Upper lobe of left lung (tissue), 6 donors: ENCODE data around the gene C19orf25. TPM values are rescaled to one million over a fixed set of nuclear protein-coding genes. Genes with fewer than 3 reads are reported as not detected.
"Not testable (repeated sequence)": the region's sequence is repeated elsewhere in the genome, so short reads cannot be mapped to it uniquely, and the experiment has no call there.

Experiments used
- ATAC-seq, 2 donors: fragments of 200-7000 bp; cut with Tn5 transposase; one replicate each; pipeline ENCODE4 v1.9.1; 2022; ENCODE audit warnings: mild to moderate bottlenecking in 2 of 2, moderate library complexity in 2 of 2; ENCODE audit not compliant: low FRiP score in 2 of 2
- DNase-seq, 2 donors: peaks; one replicate each; pipeline ENCODE4 v3.0.0-alpha.2; 2019 to 2020
- H3K27ac ChIP-seq, 4 donors: fragments of 200-600 bp; sonication (generic); one replicate each; pipeline ENCODE4 v1.5.1; 2016 to 2019
- H3K27me3 ChIP-seq, 4 donors: fragments of 200-600 bp; sonication (generic); one replicate each; pipeline ENCODE4 v1.5.1; 2017 to 2019
- H3K36me3 ChIP-seq, 4 donors: fragments of 200-600 bp; sonication (generic); one replicate each; pipeline ENCODE4 v1.5.1; 2016 to 2019
- H3K4me1 ChIP-seq, 4 donors: fragments of 200-600 bp; sonication (generic); one replicate each; pipeline ENCODE4 v1.5.1; 2018 to 2019
- H3K4me3 ChIP-seq, 4 donors: fragments of 200-600 bp; sonication (generic); one replicate each; pipeline ENCODE4 v1.5.1; 2017 to 2019; ENCODE audit warnings: mild to moderate bottlenecking in 2 of 4, moderate library complexity in 1 of 4
- H3K9me3 ChIP-seq, 4 donors: fragments of 200-600 bp; sonication (generic); one replicate each; pipeline ENCODE4 v1.5.1; 2018 to 2019
- EP300 ChIP-seq, 4 donors: sonication (generic); formaldehyde crosslinking; IDR thresholded peaks; one replicate each; pipeline ENCODE4 v1.5.1; 2017; ENCODE audit warnings: antibody characterized with exemption in 4 of 4, control low read depth in 2 of 4
- POLR2A ChIP-seq, 4 donors: fragments of 450-650 bp; IDR thresholded peaks; one replicate each; pipeline ENCODE4 v1.5.1; 2016 to 2017; ENCODE audit warnings: antibody characterized with exemption in 4 of 4, mild to moderate bottlenecking in 2 of 4
- POLR2AphosphoS5 ChIP-seq, 2 donors: sonication (generic); formaldehyde crosslinking; IDR thresholded peaks; one replicate each; pipeline ENCODE4 v1.5.1; 2017; ENCODE audit warnings: antibody characterized with exemption in 2 of 2
- WGBS, 2 donors: methylation state at CpG; one replicate each; pipeline ENCODE4 v1.1.5; 2017 to 2018; 5-methylcytosine and 5-hydroxymethylcytosine counted together
- total RNA-seq, 6 donors: library from RNA; depleted of rRNA in 4 of 6; stranded (reverse); fragments of >200 nt in 4 of 6; gene quantifications; one replicate each; pipeline versions ENCODE4 v1.1.0 to v1.2.1, GENCODE V29; 2016 to 2021
- TF ChIP-seq, protein P1 (sequence below), 6 experiments: fragments of 450-650 bp in 4 of 6; fragments of 200-600 bp in 2 of 6; sonication (generic) in 2 of 6; IDR thresholded peaks; one replicate each; pipeline ENCODE4 v1.5.1; 2016 to 2019; ENCODE audit warnings: antibody characterized with exemption in 6 of 6
- donor health status: DM: no; HTN: no; CAD: no; lungs with moderate emphysema.
- donor health status: DM: no; HTN: yes; CAD: no; lungs with severe emphysema.

The C19orf25 gene
- total RNA-seq, 6 donors from 2014 or later = 27.2 to 82.8 (median 37.5) TPM

DNA sequence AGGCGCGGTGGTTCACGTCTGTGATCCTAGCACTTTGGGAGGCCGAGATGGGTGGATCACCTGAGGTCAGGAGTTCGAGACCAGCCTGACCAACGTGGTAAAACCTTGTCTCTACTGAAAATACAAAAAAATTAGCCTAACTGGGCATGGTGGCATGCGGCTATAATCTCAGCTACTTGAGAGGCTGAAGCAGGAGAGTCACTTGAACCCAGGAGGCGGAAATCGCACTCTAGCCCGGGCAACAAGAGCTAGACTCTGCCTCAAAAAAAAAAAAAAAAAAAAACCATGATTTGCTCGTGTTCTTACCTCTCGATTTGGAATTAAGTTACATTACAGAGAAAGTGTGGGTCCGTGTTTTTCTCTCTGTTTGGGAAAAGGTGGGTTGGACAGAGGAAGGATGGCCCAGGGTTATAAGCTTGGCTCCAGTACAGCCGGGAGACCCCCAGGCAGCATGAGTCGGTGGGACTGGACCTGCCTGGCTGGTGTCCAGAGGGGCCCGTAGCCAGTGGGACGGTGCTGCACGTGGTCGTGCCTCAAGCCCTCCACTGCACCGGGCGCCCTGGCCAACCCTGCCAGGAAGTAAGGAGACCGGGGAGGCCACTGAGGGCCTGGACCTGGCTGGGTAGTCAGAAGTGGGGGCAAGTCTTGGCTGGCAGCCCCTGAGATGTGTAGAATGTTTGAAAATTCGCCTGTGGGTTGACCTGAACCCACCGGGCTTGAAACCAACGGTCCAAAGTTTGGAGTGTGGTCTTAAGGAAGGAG, 37.2 kb downstream of the C19orf25 start:
- H3K4me3 ChIP-seq = no peak overlapping the region
- DNase-seq = peak in 1 of 2 donors; percentile 64
- WGBS, 2 donors = 87 to 88% methylated on average over 23 to 25 of the region's 25 CpGs
- H3K36me3 ChIP-seq = peaks cover 21 to 37% (median 30%) of the 10 kb centered on the region in 4 donors
- peaks cover 0 to 17% (median 13%) of the 10 kb centered on the region in 4 donors for H3K27me3 ChIP-seq
- no peak overlapping the region for H3K27ac ChIP-seq
- ATAC-seq = no peak
- H3K4me1 ChIP-seq = peaks cover 37 to 53% (median 45%) of the 10 kb centered on the region in 4 donors
- no peak for TF ChIP-seq POLR2AphosphoS5 (IDR thresholded peaks at IDR 0.05)
- no peak for TF ChIP-seq EP300 (IDR thresholded peaks at IDR 0.05)
- no peak for TF ChIP-seq POLR2A (IDR thresholded peaks at IDR 0.05)
- TF ChIP-seq, protein P1, sequence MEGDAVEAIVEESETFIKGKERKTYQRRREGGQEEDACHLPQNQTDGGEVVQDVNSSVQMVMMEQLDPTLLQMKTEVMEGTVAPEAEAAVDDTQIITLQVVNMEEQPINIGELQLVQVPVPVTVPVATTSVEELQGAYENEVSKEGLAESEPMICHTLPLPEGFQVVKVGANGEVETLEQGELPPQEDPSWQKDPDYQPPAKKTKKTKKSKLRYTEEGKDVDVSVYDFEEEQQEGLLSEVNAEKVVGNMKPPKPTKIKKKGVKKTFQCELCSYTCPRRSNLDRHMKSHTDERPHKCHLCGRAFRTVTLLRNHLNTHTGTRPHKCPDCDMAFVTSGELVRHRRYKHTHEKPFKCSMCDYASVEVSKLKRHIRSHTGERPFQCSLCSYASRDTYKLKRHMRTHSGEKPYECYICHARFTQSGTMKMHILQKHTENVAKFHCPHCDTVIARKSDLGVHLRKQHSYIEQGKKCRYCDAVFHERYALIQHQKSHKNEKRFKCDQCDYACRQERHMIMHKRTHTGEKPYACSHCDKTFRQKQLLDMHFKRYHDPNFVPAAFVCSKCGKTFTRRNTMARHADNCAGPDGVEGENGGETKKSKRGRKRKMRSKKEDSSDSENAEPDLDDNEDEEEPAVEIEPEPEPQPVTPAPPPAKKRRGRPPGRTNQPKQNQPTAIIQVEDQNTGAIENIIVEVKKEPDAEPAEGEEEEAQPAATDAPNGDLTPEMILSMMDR (IDR thresholded peaks at IDR 0.05) = no peak
- no peaks in the 10 kb centered on the region for H3K9me3 ChIP-seq

DNA sequence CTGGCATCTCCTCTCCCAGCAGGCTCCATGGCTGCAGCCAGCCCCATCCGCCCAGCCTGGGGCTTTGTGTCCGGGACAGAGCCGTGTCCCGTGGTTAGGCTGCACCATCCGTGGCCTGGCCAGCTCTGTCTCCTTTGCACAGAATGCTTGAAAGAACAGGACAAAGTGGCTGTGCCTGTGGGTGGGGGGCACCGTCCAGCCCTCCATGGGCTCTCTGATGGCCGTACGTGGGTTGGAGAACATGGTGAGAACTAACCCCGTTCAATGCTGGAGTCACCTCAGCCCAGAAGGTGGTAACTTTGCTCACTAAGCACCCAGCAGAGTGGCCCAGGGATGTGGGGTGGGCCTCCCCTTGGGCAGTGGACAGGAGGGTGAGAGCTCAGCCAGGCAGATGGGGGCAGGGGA, 38.0 kb downstream of the C19orf25 start:
- WGBS, 2 donors = 89% methylated on average over 9 of the region's 9 CpGs
- peak in 1 of 2 donors; percentile 55 for DNase-seq
- Histone ChIP-seq H3K27me3 (peaks cover 0 to 9% (median 4%) of the 10 kb centered on the region in 4 donors), H3K4me1 (peaks cover 29 to 44% (median 37%) of the 10 kb centered on the region in 4 donors), H3K27ac (no peak overlapping the region), H3K4me3 (no peak overlapping the region), H3K9me3 (no peaks in the 10 kb centered on the region), H3K36me3 (peaks cover 21 to 37% (median 30%) of the 10 kb centered on the region in 4 donors)
- no peak for ATAC-seq
- TF ChIP-seq POLR2A (IDR thresholded peaks at IDR 0.05) (no peak), POLR2AphosphoS5 (IDR thresholded peaks at IDR 0.05) (no peak), EP300 (IDR thresholded peaks at IDR 0.05) (no peak)
- TF ChIP-seq, protein P1 (IDR thresholded peaks at IDR 0.05) = no peak

DNA sequence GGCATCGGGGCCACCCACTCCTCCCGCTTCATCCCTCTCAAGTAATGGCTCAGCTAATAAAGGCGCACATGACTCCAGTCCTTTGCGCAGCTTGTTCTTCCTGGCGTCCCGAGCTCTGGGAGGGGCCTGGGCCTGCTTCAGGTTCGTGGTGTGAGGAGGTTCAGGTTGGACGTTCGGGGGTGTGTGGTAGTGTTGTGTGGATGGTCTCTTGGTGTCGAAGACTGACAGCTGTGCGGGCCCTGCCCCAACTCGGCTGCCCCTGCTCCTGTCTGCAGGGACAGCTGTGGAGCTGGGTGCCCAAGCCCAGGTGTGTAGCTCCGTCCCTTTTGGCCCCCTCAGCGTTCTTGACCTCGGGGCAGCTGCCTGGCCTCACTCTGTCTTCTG, 38.6 kb downstream of the C19orf25 start:
- ATAC-seq = no peak
- WGBS, 2 donors = 88 to 90% methylated on average over 11 to 15 of the region's 15 CpGs
- TF ChIP-seq POLR2AphosphoS5 (IDR thresholded peaks at IDR 0.05) = no peak
- TF ChIP-seq POLR2A (IDR thresholded peaks at IDR 0.05) = no peak
- TF ChIP-seq, protein P1 (IDR thresholded peaks at IDR 0.05) = no peak
- H3K4me1 ChIP-seq = peaks cover 23 to 38% (median 31%) of the 10 kb centered on the region in 4 donors
- peak in 1 of 2 donors; percentile 73 for DNase-seq
- H3K27ac ChIP-seq = no peak overlapping the region
- H3K36me3 ChIP-seq = peaks cover 21 to 41% (median 32%) of the 10 kb centered on the region in 4 donors
- no peaks in the 10 kb centered on the region for H3K9me3 ChIP-seq
- no peak overlapping the region for H3K4me3 ChIP-seq
- H3K27me3 ChIP-seq = peaks cover 0 to 2% (median under 1%) of the 10 kb centered on the region in 4 donors

DNA sequence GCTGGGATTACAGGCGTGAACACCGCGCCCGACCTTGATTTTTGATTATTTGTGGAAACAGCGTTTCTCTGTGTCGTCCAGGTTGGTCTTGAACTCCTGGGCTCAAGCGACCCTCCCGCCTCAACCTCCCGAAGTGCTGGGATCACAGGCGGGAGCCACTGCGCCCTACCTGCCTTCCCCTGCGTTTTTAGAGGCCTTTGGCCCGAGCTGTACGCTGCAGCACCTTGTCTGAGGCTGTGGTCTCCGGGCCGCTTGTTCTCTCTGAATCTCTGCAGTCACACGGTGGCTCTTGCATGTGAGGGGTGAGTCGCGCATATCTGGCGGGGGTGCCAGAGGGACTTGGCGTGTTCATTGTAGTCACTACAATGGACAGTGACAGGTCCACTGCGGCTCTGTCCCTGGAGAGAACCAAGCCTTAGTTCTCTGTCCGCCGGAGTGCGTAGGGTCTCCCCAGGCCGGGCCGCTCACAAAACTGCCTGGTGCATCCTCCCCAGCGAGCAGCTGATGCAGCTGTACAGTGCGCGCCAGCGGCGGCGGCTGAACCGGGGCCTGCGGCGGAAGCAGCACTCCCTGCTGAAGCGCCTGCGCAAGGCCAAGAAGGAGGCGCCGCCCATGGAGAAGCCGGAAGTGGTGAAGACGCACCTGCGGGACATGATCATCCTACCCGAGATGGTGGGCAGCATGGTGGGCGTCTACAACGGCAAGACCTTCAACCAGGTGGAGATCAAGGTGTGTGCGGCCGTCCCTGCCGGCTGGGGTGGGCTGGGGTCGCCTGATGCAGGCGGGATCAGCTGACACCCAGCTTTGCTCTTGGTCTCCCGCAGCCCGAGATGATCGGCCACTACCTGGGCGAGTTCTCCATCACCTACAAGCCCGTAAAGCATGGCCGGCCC, 39.2 kb downstream of the C19orf25 start:
- peak in 1 of 2 donors; percentile 81 for DNase-seq
- Histone ChIP-seq H3K27ac (peak overlapping the region in 2 of 4 donors; percentile 88 to 95), H3K4me1 (peaks cover 19 to 32% (median 25%) of the 10 kb centered on the region in 4 donors), H3K36me3 (peaks cover 21 to 47% (median 36%) of the 10 kb centered on the region in 4 donors), H3K4me3 (peak overlapping the region in 3 of 4 donors; percentile 65 to 88 (median 76))
- WGBS, 2 donors = 84 to 86% methylated on average over 48 to 57 of the region's 57 CpGs
- not testable (repeated sequence) for H3K27me3 ChIP-seq, H3K9me3 ChIP-seq, ATAC-seq

DNA sequence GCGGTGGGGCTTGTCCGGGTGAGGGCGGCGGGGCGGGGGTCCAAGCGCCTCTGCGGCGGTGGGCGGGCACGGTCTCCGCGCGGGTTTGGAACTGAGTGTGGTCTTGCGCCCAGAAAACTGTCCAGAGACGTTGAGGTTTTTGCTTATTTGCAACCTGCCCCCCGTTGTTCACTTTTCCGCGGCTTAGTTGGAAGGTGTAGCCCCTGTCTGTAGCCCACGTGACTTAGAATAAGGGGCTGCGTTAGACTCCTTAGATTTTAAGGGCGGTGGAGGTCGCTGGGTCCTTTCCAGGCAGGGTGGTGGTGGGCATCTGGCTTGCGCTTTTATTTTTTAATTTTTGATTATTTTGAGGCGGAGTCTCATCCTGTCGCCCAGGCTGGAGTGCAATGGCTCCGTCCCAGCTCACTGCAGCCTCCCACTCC, 40.1 kb downstream of the C19orf25 start:
- no peaks in the 10 kb centered on the region for H3K9me3 ChIP-seq
- peaks cover 25 to 56% (median 45%) of the 10 kb centered on the region in 4 donors for H3K36me3 ChIP-seq
- peak overlapping the region; percentile 87 to 95 (median 90) for H3K27ac ChIP-seq
- TF ChIP-seq EP300 (IDR thresholded peaks at IDR 0.05) (no peak), POLR2AphosphoS5 (IDR thresholded peaks at IDR 0.05) (no peak), POLR2A (IDR thresholded peaks at IDR 0.05) (no peak)
- TF ChIP-seq, protein P1 (IDR thresholded peaks at IDR 0.05) = no peak
- peak overlapping the region; percentile 65 to 88 (median 82) for H3K4me3 ChIP-seq
- 0 to 1% methylated on average over 9 to 26 of the region's 26 CpGs for whole genome bisulfite sequencing, 2 donors
- H3K4me1 ChIP-seq = peaks cover 16 to 29% (median 22%) of the 10 kb centered on the region in 4 donors
- DNase-seq (no peak), ATAC-seq (no peak)
- no peaks in the 10 kb centered on the region for H3K27me3 ChIP-seq
